MG63 (cell line): Measurements from ENCODE around the gene NQO1. TPM values are rescaled to one million over a fixed set of nuclear protein-coding genes. Genes with fewer than 3 reads are reported as not detected.

Source experiments
- DNase-seq: peaks from one replicate; pipeline ENCODE4 v3.0.0-alpha.2; 2020
- H3K27me3 ChIP-seq: fragments of 250-450 bp; sonication (Bioruptor Pico); 2 replicates; pipeline ENCODE4 v1.5.1; 2020; ENCODE audit warnings: mild to moderate bottlenecking, moderate library complexity
- H3K36me3 ChIP-seq: fragments of 250-450 bp; sonication (Bioruptor Pico); 2 replicates; pipeline ENCODE4 v1.5.1; 2020; ENCODE audit warnings: mild to moderate bottlenecking, moderate library complexity
- H3K4me3 ChIP-seq: fragments of 250-450 bp; sonication (Bioruptor Pico); 2 replicates; pipeline ENCODE4 v1.5.1; 2020; ENCODE audit warnings: mild to moderate bottlenecking, moderate library complexity
- H3K9me3 ChIP-seq: fragments of 250-450 bp; sonication (Bioruptor Pico); 2 replicates; pipeline ENCODE4 v1.5.1; 2020; ENCODE audit warnings: mild to moderate bottlenecking, moderate library complexity
- total RNA-seq: library from RNA; depleted of rRNA; stranded (reverse); fragments of >200 nt; shearing (Covaris generic); gene quantifications from 2 replicates; pipeline ENCODE4 v1.2.3, GENCODE V29; 2014; ENCODE audit warnings: low replicate concordance

The NQO1 gene
- total RNA-seq, 1 experiment from 2014 or later = 197 TPM

GRCh38 chr16:69718111-69718764 is 8.1 kb downstream of the NQO1 start:
- H3K27me3 ChIP-seq = no peaks in the 10 kb centered on the region
- H3K36me3 ChIP-seq = peaks cover 4% of the 10 kb centered on the region
- DNase-seq = no peak
- H3K4me3 ChIP-seq = no peak overlapping the region
- no peaks in the 10 kb centered on the region for H3K9me3 ChIP-seq

- Histone ChIP-seq H3K4me3 (no peak overlapping the region), H3K9me3 (no peaks in the 10 kb centered on the region), H3K27me3 (no peaks in the 10 kb centered on the region), H3K36me3 (peaks cover 15% of the 10 kb centered on the region)
- no peak for DNase-seq
Observed at GRCh38 chr16:69717066-69717465, 9.3 kb downstream of the NQO1 start.

- Histone ChIP-seq H3K27me3 (no peaks in the 10 kb centered on the region), H3K9me3 (no peaks in the 10 kb centered on the region), H3K36me3 (peaks cover 41% of the 10 kb centered on the region), H3K4me3 (no peak overlapping the region)
- DNase-seq = no peak
Observed at GRCh38 chr16:69712914-69713581, 13.3 kb downstream of the NQO1 start.

- no peaks in the 10 kb centered on the region for H3K27me3 ChIP-seq
- H3K36me3 ChIP-seq = peaks cover 39% of the 10 kb centered on the region
- no peak for DNase-seq
Observed at GRCh38 chr16:69712277-69712676, 14.1 kb downstream of the NQO1 start.

GRCh38 chr16:69711115-69711740 is 15.1 kb downstream of the NQO1 start:
- DNase-seq = peak; percentile 28
- Histone ChIP-seq H3K9me3 (no peaks in the 10 kb centered on the region), H3K36me3 (peaks cover 39% of the 10 kb centered on the region), H3K27me3 (no peaks in the 10 kb centered on the region), H3K4me3 (no peak overlapping the region)

More at GRCh38 chr16:69712277-69712676, 14.1 kb downstream of the NQO1 start:
- Histone ChIP-seq H3K4me3 (no peak overlapping the region), H3K9me3 (no peaks in the 10 kb centered on the region)

GRCh38 chr16:69709456-69710084 is 16.8 kb downstream of the NQO1 start:
- Histone ChIP-seq H3K9me3 (no peaks in the 10 kb centered on the region), H3K36me3 (peaks cover 39% of the 10 kb centered on the region), H3K4me3 (no peak overlapping the region), H3K27me3 (no peaks in the 10 kb centered on the region)
- DNase-seq = no peak

GRCh38 chr16:69707920-69708683 is 18.3 kb downstream of the NQO1 start:
- H3K27me3 ChIP-seq = no peaks in the 10 kb centered on the region
- H3K36me3 ChIP-seq = peaks cover 38% of the 10 kb centered on the region
- no peak for DNase-seq
- no peaks in the 10 kb centered on the region for H3K9me3 ChIP-seq
- no peak overlapping the region for H3K4me3 ChIP-seq

- no peaks in the 10 kb centered on the region for H3K27me3 ChIP-seq
- H3K36me3 ChIP-seq = peaks cover 26% of the 10 kb centered on the region
- DNase-seq = no peak
- no peak overlapping the region for H3K4me3 ChIP-seq
- no peaks in the 10 kb centered on the region for H3K9me3 ChIP-seq
Observed at GRCh38 chr16:69706975-69707340, 19.4 kb downstream of the NQO1 start.

GRCh38 chr16:69706256-69706974 is 19.9 kb downstream of the NQO1 start:
- DNase-seq = no peak
- H3K9me3 ChIP-seq = no peaks in the 10 kb centered on the region
- H3K36me3 ChIP-seq = peaks cover 23% of the 10 kb centered on the region
- H3K4me3 ChIP-seq = no peak overlapping the region
- no peaks in the 10 kb centered on the region for H3K27me3 ChIP-seq

GRCh38 chr16:69703638-69704037 is 22.7 kb downstream of the NQO1 start:
- H3K36me3 ChIP-seq = peaks cover 5% of the 10 kb centered on the region
- no peaks in the 10 kb centered on the region for H3K9me3 ChIP-seq
- no peak overlapping the region for H3K4me3 ChIP-seq
- H3K27me3 ChIP-seq = no peaks in the 10 kb centered on the region
- no peak for DNase-seq

- H3K36me3 ChIP-seq = peaks cover 3% of the 10 kb centered on the region
- DNase-seq = no peak
Observed at GRCh38 chr16:69701866-69702265, 24.5 kb downstream of the NQO1 start.

GRCh38 chr16:69701452-69701851 is 24.9 kb downstream of the NQO1 start:
- H3K27me3 ChIP-seq = no peaks in the 10 kb centered on the region
- H3K9me3 ChIP-seq = no peaks in the 10 kb centered on the region
- no peak overlapping the region for H3K4me3 ChIP-seq
- peaks cover 5% of the 10 kb centered on the region for H3K36me3 ChIP-seq
- no peak for DNase-seq

More at GRCh38 chr16:69701866-69702265, 24.5 kb downstream of the NQO1 start:
- no peak overlapping the region for H3K4me3 ChIP-seq
- H3K27me3 ChIP-seq = no peaks in the 10 kb centered on the region
- no peaks in the 10 kb centered on the region for H3K9me3 ChIP-seq

GRCh38 chr16:69699915-69700314 is 26.4 kb downstream of the NQO1 start:
- Histone ChIP-seq H3K4me3 (no peak overlapping the region), H3K36me3 (peaks cover 10% of the 10 kb centered on the region), H3K27me3 (no peaks in the 10 kb centered on the region), H3K9me3 (no peaks in the 10 kb centered on the region)
- no peak for DNase-seq

GRCh38 chr16:69698404-69698803 is 28.0 kb downstream of the NQO1 start:
- peaks cover 13% of the 10 kb centered on the region for H3K36me3 ChIP-seq
- DNase-seq = no peak

GRCh38 chr16:69693916-69694315 is 32.4 kb downstream of the NQO1 start:
- Histone ChIP-seq H3K9me3 (no peaks in the 10 kb centered on the region), H3K36me3 (peaks cover 28% of the 10 kb centered on the region), H3K27me3 (no peaks in the 10 kb centered on the region), H3K4me3 (no peak overlapping the region)
- no peak for DNase-seq

More at GRCh38 chr16:69698404-69698803, 28.0 kb downstream of the NQO1 start:
- no peak overlapping the region for H3K4me3 ChIP-seq
- H3K27me3 ChIP-seq = no peaks in the 10 kb centered on the region
- no peaks in the 10 kb centered on the region for H3K9me3 ChIP-seq
